K562 (cell line): ENCODE measurements around the gene MED16.

Experiments used
- ARID2 ChIP-seq: fragments of 450-650 bp; IDR thresholded peaks from 2 replicates; pipeline ENCODE4 v1.6.1; 2017; ENCODE audit warnings: antibody characterized with exemption, mild to moderate bottlenecking
- SMAD1 ChIP-seq: fragments of 150-350 bp; IDR thresholded peaks from 2 replicates; pipeline ENCODE4 v1.6.1; 2014; ENCODE audit warnings: low read length, low read depth; ENCODE audit not compliant: partially characterized antibody

DNA sequence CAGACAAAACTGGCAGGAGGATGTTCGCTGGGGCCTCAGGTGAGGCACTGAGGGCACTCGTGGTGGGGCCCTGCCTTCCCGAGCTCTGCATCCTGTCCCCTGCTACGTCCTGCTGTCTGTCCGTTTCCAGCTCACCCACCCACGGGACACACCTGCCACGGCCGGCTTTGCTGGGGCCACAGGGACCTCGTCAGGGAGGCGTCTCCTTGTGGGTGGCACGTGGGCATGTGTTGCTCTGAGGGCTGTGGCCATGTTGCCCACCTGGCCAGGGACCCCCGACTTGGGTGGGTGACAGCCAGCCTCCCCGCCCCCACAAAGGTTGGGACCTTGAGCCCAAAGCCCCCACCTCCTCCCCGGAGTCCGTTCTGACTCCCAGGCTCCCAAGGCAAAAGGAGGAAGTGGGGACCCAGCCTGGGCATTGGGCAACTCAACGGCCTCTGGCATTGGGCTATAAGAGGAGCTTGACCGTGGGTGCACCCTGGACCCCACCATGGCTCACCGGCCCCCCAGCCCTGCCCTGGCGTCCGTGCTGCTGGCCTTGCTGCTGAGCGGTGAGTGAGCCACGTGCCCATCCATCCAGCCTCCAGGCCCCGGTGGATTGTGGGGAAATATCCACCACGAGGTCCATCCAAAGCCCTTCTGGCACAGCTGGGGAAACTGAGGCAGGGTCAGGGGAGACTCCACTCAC is 52.3 kb downstream of the MED16 start, which contains the start of gene PRTN3:
- TF ChIP-seq SMAD1 (no peak), ARID2 (no peak)
